GM19455 (cell line): Measurements from ENCODE around the gene DNAAF5.

Experiments used
- ATAC-seq: cut with Tn5 transposase; IDR thresholded peaks from one replicate; pipeline ENCODE4 v1.9.1; 2021; ENCODE audit not compliant: unreplicated experiment

The DNAAF5 gene

DNA sequence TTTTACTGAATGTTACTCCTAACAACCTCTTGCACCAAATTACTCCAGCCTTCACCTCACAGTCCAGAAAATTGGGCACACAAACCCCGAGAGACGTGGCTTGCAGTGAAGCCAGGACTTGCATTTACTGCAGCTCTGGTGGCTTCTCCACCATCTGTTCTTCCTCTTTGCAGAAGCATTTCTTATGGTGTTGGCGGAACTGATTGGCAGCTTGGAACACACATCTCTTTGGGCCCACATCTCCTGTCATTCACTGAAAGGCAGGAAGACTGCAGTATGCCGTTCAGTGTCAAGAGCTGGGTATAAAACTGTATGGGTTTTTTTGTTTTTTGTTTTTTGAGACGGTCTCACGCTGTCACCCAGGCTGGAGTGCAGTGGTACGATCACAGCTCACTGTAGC is 38.9 kb downstream of the DNAAF5 start:
- ATAC-seq, result no peak

DNA sequence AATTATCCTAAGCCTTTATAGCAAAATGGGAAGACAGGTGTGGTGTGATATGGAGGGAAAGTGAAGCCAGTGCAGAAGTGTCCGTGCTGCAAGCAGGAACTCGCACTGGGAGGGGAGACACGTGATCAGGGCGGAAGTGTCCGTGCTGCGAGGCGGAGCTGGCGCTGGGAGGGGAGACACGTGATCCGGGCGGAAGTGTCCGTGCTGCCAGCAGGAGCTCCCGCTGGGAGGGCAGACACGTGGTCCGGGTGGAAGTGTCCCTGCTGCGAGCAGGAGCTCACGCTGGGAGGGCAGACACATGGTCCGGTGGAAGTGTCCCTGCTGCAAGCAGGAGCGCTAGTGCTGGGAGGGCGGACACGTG is 41.1 kb downstream of the DNAAF5 start:
- no peak for ATAC-seq

DNA sequence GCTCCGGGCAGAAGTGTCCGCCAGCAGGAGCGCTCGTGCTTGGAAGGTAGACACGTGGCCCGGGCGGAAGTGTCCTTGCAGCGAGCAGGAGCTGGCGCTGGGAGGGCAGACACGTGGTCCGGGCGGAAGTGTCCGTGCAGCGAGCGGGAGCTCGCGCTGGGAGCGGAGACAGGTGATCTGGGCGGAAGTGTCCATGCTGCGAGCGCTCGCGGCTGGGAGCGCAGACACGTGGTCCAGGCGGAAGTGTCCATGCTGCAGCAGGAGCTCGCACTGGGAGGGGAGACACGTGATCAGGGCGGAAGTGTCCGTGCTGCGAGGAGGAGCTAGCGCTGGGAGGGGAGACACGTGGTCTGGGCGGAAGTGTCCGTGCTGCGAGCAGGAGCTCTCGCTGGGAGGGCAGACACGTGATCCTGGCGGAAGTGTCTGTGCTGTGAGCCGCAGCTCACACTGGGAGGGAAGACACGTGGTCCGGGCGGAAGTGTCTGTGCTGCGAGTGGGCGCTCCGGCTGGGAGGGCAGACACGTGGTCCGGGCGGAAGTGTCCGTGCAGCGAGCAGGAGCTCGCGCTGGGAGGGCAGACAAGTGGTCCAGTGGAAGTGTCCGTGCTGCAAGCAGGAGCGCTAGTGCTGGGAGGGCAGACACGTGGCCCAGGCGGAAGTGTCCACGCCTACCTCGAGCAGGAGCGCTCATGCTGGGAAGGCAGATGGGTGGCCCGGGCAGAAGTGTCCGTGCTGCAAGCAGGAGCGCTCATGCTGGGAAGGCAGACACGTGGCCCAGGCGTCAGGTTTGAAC is 41.6 kb downstream of the DNAAF5 start:
- no peak for ATAC-seq

DNA sequence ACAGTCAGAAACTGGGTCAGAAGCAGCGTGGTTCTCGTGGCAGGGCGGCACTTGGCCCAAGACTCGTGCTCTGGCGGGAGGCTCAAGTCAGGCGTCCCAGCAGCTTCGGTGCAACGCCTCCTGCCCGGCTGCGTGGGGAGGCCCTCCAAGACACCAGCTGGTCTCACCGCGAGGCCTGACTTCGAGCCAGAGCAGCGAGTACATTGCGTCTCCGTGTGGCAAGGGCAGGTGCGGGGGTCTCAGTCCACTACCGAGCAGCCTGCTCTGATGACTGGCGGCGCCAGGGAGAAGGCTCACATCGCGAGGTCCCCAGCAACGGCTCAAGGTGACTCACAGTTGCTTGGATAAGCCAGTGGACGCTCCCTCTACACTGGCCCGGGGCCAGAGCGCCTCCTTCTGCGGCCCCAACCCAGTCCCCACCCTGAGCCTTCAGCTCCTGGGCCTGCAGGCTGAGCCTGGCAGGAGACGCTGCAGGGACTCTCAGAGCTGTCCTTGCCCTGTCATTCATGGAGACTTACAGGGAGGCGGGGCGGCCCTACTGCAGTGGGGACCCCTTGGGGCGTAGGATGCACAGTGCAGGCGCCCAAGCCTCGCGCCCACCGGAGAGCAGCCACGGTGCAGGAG is 42.5 kb downstream of the DNAAF5 start:
- no peak for ATAC-seq

DNA sequence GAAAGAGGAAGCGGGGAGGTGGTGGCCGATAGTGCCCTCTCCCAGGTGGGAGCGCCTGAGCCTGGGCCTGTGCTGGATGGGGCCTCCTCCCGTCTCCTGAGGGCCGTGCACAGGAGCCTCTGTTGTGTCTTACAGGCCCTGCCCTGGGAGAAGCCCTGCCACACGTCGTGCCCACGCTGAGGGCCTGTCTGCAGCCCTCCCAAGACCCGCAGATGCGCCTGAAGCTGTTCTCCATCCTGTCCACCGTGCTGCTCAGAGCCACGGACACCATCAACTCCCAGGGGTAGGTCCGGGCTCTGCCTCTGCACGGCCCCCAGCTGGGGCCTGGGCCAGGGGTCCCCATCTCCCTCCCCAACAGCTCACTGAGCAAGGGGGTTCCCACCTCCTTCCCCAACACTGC is 43.8 kb downstream of the DNAAF5 start:
- ATAC-seq, result no peak

DNA sequence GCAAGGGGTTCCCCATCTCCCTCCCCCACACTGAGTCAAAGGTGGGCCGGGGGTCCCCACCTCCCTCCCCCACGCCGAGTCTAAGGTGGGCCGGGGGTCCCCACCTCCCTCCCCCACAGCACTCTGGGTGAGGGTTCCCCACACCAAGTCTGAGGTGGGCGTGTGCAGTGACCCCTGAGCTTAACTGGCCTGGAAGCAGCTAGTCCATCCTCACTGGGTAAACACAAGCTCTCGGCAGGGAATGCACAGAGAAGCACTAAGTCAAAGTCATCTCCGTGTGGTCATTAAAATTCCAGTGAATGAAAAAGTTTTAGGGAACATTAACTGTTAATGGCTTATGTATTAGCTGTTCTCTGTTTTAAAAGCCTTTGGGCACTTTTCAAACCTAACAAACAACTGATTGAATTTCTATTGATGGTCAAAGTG is 44.3 kb downstream of the DNAAF5 start:
- no peak for ATAC-seq

DNA sequence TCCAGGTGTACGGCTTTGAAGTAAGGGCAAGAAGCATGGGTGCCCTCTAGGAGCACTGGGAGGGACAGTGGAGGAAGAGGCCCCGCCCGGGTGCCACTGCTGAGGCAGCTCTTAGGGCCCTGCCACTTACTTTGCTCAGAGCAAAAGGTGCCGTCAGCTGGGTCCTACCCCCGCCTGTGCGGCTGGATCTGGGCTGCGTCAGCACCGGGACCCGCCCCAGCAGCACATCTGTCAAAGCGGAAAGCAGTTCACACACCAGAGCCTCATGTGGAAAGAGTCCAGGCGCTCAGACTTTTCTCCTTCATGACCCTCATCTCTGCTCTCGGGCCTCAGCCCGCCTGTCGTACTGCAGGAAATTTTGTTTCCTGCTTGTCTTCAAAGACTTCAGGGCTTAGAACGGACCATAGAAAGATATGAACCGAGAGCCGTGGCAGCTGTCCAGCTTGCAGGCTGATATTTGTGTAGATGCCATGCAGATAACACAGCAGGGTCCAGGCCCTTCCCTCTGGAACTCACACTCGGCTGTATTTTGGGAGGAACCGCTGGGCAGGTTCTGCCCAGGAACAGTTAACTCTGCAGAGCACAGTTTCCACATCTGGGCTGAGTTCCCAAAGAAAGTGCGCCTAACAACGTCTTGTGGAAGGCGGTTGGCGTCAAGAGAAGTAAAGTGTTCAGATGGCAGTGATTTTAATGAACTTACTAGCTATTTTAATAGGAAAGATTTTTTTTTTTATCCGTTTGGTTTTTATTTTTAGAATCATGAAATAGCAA is 44.9 kb downstream of the DNAAF5 start:
- ATAC-seq, result no peak

DNA sequence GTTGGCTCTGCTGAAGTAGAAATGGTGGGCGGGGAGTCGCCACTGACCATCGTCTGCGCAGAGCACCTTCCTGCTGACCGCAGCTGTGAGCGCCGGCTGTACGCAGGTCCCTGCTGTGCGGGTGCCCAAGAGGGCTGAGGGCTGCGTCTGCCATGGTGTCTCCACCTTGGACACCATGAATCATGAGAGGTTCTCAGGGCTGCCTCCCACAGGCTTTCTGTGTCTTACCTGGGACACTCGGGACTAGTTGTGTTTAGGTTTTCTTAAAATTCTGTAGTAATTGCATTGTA is 45.5 kb downstream of the DNAAF5 start:
- no peak for ATAC-seq

DNA sequence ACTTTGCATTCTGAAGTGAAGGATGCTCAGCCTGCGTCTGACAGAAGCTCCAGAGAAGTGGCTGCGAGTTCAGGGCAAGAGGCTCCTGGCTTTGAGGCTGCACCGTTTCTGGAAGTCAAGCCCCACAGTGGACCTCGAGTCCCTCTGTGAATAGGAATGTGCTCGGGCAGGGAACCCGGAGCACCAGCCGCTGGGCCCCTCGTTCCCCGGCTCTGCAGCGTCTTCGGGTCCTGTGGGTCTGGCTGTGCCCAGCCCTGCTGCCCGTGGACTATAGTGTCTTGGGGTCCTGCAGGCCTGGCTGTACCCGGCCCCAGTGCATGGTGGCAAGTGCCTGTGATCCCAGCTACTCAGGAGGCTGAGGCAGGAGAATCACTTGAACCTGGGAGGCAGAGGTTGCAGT is 45.9 kb downstream of the DNAAF5 start:
- no peak for ATAC-seq

DNA sequence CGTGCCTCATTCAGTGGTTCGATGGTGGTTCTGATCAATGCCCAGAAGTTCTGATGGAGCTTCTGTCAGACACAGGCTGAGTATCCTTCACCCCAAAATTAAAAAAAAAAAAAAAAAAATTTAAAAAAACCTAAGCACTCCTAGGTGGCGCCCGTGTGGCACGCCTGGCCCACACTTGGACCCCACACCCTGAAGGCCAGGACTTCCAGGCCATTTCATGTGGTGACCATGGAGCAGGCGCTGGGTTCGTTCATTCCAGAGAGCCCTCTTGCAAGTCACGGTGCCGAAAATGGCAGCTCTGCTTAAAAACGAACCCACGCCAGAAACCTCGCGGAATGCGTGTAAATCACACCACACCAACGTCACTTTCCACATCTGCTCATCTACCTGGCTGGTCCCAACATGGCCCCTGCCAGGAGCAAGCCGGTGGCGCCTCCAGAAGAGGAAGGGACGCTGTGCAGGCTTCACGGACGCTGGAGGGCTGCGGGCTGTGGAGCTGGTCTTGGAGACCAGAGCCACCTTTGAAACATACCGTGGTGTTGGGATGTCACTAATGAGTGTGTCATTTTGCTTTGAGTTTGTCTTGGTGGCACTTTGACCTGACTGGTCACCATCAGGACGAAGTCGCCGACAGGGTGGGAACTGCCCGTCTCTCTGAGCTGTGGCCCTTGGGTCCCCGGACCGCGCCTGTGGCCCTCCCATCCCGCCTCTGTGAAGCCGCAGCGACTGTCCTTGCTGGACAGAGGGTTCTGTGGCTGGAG is 46.5 kb downstream of the DNAAF5 start:
- ATAC-seq, result no peak

DNA sequence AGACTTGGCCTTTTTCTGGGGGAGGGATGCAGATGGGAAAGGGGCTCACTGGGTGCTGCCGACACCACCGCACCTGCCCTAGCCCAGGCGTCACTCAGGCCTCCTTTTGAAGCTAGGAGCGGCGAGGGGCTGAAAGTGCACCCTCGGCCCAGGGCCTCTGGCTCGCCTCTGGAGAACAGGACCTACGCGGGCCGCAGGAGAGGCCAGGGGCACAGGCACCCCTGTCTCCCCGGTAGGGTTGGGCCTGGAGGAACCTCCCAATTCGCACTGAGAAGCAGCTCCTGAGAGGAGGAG is 47.1 kb downstream of the DNAAF5 start:
- ATAC-seq, result no peak

DNA sequence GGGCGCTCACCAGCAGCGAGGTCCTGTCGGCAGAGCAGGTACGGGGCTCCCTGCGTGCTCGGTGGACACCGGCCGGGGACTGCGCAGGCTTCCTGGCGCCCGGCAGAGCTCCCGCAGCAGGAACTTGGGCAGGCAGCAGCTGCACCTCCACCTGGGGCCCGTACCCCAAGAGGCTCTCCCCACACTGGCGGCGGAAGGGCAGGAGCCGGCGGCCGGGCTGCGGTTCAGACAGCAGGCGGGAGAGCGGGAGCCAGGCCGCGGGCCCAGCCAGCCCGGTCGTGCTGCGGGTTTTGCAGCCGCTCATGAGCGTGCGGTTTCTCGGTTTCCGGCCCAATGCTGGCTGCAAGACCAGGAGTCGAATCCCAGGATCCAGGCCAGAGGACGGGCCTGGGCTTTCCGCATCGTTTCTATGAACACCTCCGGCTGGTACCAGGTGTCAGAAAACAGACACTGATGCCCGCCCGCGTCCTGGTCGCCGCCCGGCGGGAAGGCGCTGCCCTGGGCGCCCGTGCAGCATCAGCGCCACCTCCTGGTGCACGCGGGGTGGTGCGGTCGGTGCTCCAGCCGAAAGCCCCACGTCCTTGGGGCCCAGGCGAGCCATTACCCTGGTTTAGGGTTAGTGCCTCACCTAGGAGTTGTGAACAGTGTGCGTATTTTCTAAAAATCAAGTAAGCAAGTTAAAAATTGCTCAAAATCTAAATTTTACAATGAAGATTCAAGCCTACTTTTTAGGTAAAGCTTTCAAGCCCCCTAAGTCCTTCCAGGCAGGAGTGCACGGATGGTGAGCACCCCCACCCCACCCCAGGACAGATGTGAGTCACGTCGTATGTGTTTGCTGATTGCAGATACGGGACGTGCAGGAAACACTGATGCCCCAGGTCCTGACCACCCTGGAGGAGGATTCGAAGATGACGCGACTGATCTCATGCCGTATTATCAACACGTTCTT is 47.9 kb downstream of the DNAAF5 start:
- ATAC-seq, result no peak

DNA sequence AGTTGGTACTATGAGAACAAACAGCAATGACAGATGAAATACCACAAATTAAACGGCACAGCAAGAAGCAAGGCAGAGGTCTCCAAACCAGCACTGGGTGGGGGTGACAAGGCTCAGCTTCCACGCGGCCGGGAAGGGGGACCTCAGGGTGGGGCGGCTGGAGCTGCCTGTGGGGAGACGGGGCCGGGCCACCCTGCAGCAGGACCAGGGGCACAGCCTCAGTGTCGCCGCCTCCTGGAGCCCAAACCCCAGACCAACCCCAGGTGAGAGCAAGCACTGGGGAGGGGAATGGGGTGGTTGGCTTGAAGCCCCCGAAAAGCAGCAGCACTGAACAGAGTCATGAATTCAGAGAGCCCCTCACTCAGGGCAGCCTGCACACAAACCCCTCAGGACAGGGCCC is 49.9 kb downstream of the DNAAF5 start:
- no peak for ATAC-seq

DNA sequence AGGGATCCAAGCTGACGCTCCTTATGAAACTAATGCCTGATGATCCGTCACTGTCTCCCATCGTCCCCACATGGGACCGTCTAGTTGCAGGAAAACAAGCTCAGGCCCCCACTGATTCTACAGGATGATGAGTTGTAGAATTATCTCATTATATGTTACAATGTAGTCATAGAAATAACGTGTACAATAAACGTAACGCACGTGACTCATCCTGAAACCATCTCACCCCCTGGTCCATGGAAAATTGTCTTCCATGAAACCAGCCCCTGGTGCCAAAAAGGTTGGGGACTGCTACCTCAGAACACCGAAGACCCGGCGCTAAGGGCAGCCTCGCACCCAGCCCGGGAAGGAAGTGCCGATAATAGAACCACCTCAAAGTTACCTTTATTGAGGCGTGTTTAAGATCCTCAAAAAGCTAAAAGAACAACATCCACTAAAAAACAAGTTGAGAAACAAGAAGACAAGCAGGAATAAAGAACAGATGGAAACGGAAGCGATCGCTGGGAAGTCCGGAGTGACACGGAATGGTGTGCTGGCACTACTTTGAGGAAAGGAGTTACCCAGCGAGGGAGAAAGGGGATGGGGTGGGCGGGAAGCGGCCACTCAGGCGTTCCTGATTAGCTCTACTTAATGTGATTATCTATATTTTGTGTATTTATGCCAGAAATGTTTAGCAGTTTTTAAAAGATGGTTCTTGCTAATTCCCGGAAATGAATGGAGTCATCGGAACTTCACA is 50.7 kb downstream of the DNAAF5 start:
- ATAC-seq, result no peak

DNA sequence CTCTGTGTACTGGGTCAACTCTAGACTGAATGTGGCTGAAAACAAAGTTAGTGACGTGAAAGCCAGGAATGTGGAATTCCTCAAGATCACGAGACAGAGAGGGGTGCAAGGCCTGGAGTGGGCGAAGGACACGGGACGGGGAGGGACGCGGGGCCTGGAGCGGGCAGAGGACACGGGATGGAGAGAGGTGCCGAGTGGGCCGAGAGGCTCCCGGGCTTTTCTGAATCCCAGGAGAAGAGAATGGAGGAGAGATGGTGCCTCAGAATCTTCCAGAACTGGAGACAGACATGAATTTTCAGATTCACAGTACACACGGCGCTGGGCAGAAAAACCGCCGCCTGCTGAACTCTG is 51.2 kb downstream of the DNAAF5 start:
- no peak for ATAC-seq

DNA sequence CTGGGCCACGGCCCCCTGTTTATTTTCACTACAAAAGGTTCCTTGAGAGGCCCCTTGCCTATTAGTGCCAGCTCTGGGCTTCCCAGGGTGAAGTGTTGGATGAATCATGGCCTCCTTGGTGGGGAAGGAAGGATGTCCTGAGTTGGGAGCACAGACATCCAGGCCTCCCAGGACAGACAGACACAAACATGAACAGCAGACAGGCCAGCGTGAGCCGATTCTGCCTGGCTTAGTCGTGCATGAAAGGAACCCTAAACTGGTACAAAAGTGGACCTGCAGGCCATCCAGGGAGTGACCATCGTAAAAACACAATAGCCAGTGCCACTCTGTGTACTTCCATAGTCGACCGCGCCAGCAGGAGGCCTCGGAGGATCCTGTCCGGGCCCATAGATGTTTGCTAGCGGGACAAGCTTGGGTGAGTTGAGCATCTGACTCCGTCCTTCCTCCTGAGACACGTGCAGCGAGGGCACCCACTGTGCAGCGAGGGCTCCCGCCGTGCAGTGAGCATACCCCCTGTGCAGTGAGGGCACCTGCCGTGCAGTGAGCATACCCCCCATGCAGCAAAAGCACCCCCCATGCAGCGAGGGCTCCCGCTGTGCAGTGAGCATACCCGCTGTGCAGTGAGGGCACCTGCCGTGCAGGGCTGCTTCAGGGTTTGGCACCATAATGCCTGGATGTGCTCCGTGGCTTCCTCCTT is 51.9 kb downstream of the DNAAF5 start:
- ATAC-seq, result no peak

DNA sequence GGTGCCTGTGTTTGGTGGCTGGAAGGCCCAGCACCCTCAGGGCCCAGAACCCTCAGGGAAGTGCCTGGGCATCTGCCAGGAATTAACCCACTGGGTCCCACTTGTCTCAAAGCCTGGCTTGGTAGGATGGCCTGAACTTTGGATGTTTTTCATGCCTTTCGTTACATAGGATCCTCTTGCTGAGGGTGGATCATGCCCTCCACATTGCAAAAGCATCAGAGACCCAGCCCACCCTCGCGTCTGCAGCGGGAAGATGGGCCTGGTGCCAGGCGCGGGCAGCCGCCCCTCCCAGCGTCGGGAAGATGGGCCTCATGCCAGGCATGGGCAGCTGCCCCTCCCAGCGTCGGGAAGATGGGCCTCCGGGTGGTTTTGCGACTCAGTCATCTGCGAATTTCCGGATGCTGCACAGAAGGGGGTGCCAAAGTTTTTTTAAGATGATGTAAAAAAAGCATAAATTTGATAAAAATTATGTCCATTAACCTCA is 52.5 kb downstream of the DNAAF5 start:
- ATAC-seq, result no peak

DNA sequence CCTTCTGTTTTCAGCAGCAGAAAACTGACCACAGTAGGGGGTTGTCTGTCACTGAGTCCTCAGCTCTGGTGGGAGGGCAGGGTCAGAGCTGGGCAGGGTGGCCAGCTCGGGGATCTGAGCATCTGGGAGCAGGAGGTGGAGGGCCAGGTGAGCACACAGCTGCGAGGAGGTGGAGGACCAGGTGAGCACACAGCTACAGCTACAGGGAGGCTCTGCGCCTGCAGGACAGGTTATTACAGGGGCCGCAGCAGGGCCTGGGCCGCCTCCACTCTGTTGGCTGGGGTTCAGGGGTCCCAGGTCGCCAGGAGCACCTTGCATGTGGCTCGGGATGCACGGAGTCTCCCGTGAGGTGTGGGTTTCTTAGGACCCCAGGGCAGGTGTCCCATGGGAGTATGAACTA is 53.0 kb downstream of the DNAAF5 start:
- ATAC-seq, result no peak

DNA sequence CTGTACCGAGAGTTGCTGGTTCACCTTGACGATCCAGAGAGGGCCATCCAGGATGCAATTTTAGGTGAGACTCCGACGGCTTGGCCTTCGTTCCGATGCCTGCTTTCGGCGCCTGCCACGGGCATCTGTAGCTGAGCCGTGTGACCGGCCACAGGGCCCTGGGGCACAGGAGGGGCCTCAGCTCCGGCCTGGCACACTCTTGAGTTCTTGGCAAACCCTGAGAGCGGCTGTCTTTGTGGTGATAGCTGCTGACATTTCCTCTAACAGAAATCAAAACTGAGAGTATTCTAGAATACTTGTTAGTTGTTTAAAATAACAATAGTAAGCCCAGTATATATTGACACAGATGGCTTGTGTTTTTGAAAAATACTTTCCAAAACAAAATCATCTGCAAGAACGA is 53.6 kb downstream of the DNAAF5 start:
- ATAC-seq, result no peak
